OCI-LY7 (cell line): ENCODE measurements around the gene GMDS.

Experiments
- EZH2phosphoT487 ChIP-seq: fragments of 200-600 bp; sonication (generic); IDR thresholded peaks from 2 replicates; pipeline ENCODE4 v1.6.1; 2018; ENCODE audit warnings: low read depth, borderline replicate concordance, mild to moderate bottlenecking, mixed run types, antibody characterized with exemption, low read length, moderate library complexity, mixed read lengths
- TF ChIP-seq, protein P1 (sequence below): fragments of 200-600 bp; sonication (generic); conservative IDR thresholded peaks from 2 replicates; pipeline ENCODE4 v1.5.1; 2014; ENCODE audit warnings: mild to moderate bottlenecking, antibody characterized with exemption, low read length, moderate library complexity, mixed read lengths

DNA sequence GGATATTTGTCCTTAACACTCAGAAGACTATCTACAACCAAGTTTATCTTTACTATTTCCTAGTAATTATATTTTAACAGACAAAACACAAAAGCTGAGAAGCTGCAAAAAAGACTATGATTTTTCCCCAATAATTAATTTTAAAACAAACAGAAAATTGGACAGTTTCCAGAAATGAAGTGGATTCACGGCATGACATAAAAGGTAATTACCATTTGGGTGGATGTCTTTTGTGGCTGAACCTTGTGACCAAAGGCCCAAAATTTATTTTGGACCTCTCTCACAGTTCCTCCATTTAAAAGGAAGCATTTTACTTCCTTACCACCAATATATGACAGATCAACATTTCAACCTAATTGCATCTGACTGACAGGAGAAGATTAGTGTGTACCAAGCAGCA, 90.2 kb downstream of the GMDS start:
- TF ChIP-seq, protein P1, sequence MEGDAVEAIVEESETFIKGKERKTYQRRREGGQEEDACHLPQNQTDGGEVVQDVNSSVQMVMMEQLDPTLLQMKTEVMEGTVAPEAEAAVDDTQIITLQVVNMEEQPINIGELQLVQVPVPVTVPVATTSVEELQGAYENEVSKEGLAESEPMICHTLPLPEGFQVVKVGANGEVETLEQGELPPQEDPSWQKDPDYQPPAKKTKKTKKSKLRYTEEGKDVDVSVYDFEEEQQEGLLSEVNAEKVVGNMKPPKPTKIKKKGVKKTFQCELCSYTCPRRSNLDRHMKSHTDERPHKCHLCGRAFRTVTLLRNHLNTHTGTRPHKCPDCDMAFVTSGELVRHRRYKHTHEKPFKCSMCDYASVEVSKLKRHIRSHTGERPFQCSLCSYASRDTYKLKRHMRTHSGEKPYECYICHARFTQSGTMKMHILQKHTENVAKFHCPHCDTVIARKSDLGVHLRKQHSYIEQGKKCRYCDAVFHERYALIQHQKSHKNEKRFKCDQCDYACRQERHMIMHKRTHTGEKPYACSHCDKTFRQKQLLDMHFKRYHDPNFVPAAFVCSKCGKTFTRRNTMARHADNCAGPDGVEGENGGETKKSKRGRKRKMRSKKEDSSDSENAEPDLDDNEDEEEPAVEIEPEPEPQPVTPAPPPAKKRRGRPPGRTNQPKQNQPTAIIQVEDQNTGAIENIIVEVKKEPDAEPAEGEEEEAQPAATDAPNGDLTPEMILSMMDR: no peak
- TF ChIP-seq EZH2phosphoT487: no peak
